GM12878 (cell line): ENCODE data around the gene ADD1. TPM values are rescaled to one million over a fixed set of nuclear protein-coding genes. Genes with fewer than 3 reads are reported as not detected.

ENCODE experiments used
- EP300 ChIP-seq, 2 experiments: fragments of 150-350 bp in 1 of 2; IDR thresholded peaks; 2 replicates each; pipeline ENCODE4 v1.6.1; 2011 to 2012; ENCODE audit warnings: low read depth in 2 of 2, low read length in 2 of 2, borderline replicate concordance in 1 of 2, improper control_type of control experiment in 1 of 2, inconsistent platforms in 1 of 2; ENCODE audit not compliant: control insufficient read depth in 1 of 2
- ETV6 ChIP-seq, 2 experiments: fragments of 450-650 bp in 1 of 2; IDR thresholded peaks in 1 of 2; conservative IDR thresholded peaks in 1 of 2; 2 replicates each; pipeline ENCODE4 v1.6.1; 2014; ENCODE audit warnings: antibody characterized with exemption in 1 of 2, borderline replicate concordance in 1 of 2, low read depth in 1 of 2, mild to moderate bottlenecking in 1 of 2, moderate library complexity in 1 of 2
- polyA plus RNA-seq, 11 experiments: library from polyadenylated mRNA; depleted of rRNA in 4 of 11; unstranded in 6 of 11; stranded (reverse) in 5 of 11; fragments of >200 nt; fragmentation: Nextera tagmentation in 4 of 11; fragmentation: Illumina TruSeq in 1 of 11; extraction: Ambion mirVana in 4 of 11; extraction: Trizol in 1 of 11; gene quantifications; 1 replicate in 1 of 11; 2 replicates in 10 of 11; pipeline versions ENCODE4 v1.2.1 to v1.2.3, GENCODE V29; 2011 to 2016; ENCODE audit warnings: inconsistent platforms in 2 of 11, missing spikeins in 2 of 11, low read depth in 1 of 11
- total RNA-seq, 4 experiments: library from RNA; depleted of rRNA in 3 of 4; stranded (reverse); fragments of >200 nt in 3 of 4; fragmentation: Illumina TruSeq in 1 of 4; extraction: Trizol in 1 of 4; gene quantifications; 2 replicates each; pipeline versions ENCODE4 v1.2.1 to v1.2.3, GENCODE V29; 2013 to 2021
- TF ChIP-seq, protein P1 (sequence below): fragments of 450-650 bp; IDR thresholded peaks from 2 replicates; pipeline ENCODE4 v1.6.1; 2017; ENCODE audit warnings: mild to moderate bottlenecking, moderate library complexity
- TF ChIP-seq, protein P2 (sequence below): IDR thresholded peaks from 2 replicates; pipeline ENCODE4 v1.6.1; 2011; ENCODE audit warnings: low read depth, low read length, improper control_type of control experiment, borderline replicate concordance
- TF ChIP-seq, protein P3 (sequence below): IDR thresholded peaks from 2 replicates; pipeline ENCODE4 v1.6.1; 2011; ENCODE audit warnings: low read depth, mild to moderate bottlenecking, low read length, moderate library complexity, borderline replicate concordance; ENCODE audit errors: extremely low read depth
- TF ChIP-seq, protein P4 (sequence below): fragments of 450-650 bp; IDR thresholded peaks from 2 replicates; pipeline ENCODE4 v1.6.1; 2017; ENCODE audit warnings: borderline replicate concordance

The ADD1 gene
- total and polyA plus RNA-seq, 10 of the 15 experiments (the other 5 are each of a cell fraction or from before 2014, with no cell fraction given): 21.6 to 182 (median 105) TPM

- TF ChIP-seq, protein P1, sequence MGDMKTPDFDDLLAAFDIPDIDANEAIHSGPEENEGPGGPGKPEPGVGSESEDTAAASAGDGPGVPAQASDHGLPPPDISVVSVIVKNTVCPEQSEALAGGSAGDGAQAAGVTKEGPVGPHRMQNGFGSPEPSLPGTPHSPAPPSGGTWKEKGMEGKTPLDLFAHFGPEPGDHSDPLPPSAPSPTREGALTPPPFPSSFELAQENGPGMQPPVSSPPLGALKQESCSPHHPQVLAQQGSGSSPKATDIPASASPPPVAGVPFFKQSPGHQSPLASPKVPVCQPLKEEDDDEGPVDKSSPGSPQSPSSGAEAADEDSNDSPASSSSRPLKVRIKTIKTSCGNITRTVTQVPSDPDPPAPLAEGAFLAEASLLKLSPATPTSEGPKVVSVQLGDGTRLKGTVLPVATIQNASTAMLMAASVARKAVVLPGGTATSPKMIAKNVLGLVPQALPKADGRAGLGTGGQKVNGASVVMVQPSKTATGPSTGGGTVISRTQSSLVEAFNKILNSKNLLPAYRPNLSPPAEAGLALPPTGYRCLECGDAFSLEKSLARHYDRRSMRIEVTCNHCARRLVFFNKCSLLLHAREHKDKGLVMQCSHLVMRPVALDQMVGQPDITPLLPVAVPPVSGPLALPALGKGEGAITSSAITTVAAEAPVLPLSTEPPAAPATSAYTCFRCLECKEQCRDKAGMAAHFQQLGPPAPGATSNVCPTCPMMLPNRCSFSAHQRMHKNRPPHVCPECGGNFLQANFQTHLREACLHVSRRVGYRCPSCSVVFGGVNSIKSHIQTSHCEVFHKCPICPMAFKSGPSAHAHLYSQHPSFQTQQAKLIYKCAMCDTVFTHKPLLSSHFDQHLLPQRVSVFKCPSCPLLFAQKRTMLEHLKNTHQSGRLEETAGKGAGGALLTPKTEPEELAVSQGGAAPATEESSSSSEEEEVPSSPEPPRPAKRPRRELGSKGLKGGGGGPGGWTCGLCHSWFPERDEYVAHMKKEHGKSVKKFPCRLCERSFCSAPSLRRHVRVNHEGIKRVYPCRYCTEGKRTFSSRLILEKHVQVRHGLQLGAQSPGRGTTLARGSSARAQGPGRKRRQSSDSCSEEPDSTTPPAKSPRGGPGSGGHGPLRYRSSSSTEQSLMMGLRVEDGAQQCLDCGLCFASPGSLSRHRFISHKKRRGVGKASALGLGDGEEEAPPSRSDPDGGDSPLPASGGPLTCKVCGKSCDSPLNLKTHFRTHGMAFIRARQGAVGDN: no peak
- TF ChIP-seq, protein P2, sequence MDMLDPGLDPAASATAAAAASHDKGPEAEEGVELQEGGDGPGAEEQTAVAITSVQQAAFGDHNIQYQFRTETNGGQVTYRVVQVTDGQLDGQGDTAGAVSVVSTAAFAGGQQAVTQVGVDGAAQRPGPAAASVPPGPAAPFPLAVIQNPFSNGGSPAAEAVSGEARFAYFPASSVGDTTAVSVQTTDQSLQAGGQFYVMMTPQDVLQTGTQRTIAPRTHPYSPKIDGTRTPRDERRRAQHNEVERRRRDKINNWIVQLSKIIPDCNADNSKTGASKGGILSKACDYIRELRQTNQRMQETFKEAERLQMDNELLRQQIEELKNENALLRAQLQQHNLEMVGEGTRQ: no peak
- no peak for TF ChIP-seq EP300 (IDR thresholded peaks at IDR 0.05; ENCODE audit: borderline replicate concordance in 1 of 2, control insufficient read depth in 1 of 2, low read depth in 2 of 2, low read length in 2 of 2)
- TF ChIP-seq, protein P3, sequence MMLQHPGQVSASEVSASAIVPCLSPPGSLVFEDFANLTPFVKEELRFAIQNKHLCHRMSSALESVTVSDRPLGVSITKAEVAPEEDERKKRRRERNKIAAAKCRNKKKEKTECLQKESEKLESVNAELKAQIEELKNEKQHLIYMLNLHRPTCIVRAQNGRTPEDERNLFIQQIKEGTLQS: no peak
- TF ChIP-seq, protein P4, sequence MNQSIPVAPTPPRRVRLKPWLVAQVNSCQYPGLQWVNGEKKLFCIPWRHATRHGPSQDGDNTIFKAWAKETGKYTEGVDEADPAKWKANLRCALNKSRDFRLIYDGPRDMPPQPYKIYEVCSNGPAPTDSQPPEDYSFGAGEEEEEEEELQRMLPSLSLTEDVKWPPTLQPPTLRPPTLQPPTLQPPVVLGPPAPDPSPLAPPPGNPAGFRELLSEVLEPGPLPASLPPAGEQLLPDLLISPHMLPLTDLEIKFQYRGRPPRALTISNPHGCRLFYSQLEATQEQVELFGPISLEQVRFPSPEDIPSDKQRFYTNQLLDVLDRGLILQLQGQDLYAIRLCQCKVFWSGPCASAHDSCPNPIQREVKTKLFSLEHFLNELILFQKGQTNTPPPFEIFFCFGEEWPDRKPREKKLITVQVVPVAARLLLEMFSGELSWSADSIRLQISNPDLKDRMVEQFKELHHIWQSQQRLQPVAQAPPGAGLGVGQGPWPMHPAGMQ: no peak
- TF ChIP-seq ETV6 (conservative IDR thresholded peaks at IDR 0.05 in 1 of 2, IDR thresholded peaks at IDR 0.05 in 1 of 2; ENCODE audit: borderline replicate concordance in 1 of 2, low read depth in 1 of 2): no peak
- TF ChIP-seq, all 136 proteins: peak for 0
Measured at GRCh38 chr4:2907706-2908293, 64.2 kb downstream of the ADD1 start (continued).
